ENCODE measurements around the gene PDRG1. TPM values are rescaled to one million over a fixed set of nuclear protein-coding genes. Genes with fewer than 3 reads are reported as not detected.

PDRG1 gene
- polyA plus RNA-seq, 2 donors: 6.8 to 13.8 TPM

GRCh38 chr20:31984981-31985471 lies 33.2 kb upstream of the PDRG1 start:
- Histone ChIP-seq H3K9me3 (ENCODE audit: control insufficient read depth in 2 of 2, insufficient read depth in 1 of 2, low read depth in 1 of 2, low read length in 1 of 2) (no peaks in the 10 kb centered on the region), H3K4me3 (ENCODE audit: low read depth in 1 of 2, low read length in 2 of 2) (no peak overlapping the region), H3K27me3 (ENCODE audit: control insufficient read depth in 1 of 2, insufficient read depth in 2 of 2, low read length in 2 of 2) (no peaks in the 10 kb centered on the region), H3K36me3 (ENCODE audit: control insufficient read depth in 2 of 2, insufficient read depth in 2 of 2, low read length in 1 of 2) (no peaks in the 10 kb centered on the region), H3K27ac (ENCODE audit: low read depth in 2 of 2, low read length in 1 of 2) (no peak overlapping the region), H3K4me1 (ENCODE audit: control insufficient read depth in 2 of 2, insufficient read depth in 2 of 2, low read length in 1 of 2) (no peaks in the 10 kb centered on the region)
- 35 to 43% methylated on average over 6 of the region's 6 CpGs for whole genome bisulfite sequencing, 2 donors

GRCh38 chr20:31981784-31982183 lies 29.9 kb upstream of the PDRG1 start:
- Histone ChIP-seq H3K27ac (ENCODE audit: low read depth in 2 of 2, low read length in 1 of 2) (no peak overlapping the region), H3K4me1 (ENCODE audit: control insufficient read depth in 2 of 2, insufficient read depth in 2 of 2, low read length in 1 of 2) (no peaks in the 10 kb centered on the region), H3K9me3 (ENCODE audit: control insufficient read depth in 2 of 2, insufficient read depth in 1 of 2, low read depth in 1 of 2, low read length in 1 of 2) (no peaks in the 10 kb centered on the region), H3K27me3 (ENCODE audit: control insufficient read depth in 1 of 2, insufficient read depth in 2 of 2, low read length in 2 of 2) (no peaks in the 10 kb centered on the region), H3K4me3 (ENCODE audit: low read depth in 1 of 2, low read length in 2 of 2) (no peak overlapping the region), H3K36me3 (ENCODE audit: control insufficient read depth in 2 of 2, insufficient read depth in 2 of 2, low read length in 1 of 2) (no peaks in the 10 kb centered on the region)
- 69 to 74% methylated on average over 2 of the region's 2 CpGs for WGBS, 2 donors

- 58 to 59% methylated on average over 6 of the region's 6 CpGs for WGBS, 2 donors
- no peak overlapping the region for H3K27ac ChIP-seq (ENCODE audit: low read depth in 2 of 2, low read length in 1 of 2)
- no peaks in the 10 kb centered on the region for H3K27me3 ChIP-seq (ENCODE audit: control insufficient read depth in 1 of 2, insufficient read depth in 2 of 2, low read length in 2 of 2)
Measured at GRCh38 chr20:31979713-31980426, 28.0 kb upstream of the PDRG1 start.

DNA sequence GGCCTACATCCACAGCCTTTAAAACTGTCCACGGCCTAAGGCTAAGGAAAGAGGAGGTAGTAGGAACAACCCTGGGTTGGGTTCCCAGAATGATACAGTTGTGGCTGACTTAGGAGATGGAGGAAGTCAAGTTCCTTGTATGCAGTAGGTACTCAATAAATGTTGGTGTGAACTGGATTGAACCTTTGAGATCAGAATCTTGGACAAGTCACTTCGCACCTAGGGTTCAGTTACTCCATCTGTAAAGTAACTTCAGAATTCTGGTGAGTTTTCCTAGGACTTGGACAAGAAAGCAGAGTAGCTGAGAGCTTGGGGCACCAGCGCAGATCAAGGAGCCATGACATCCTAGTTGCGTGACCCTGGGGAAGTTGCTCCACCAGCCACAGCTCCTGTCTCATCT lies 25.2 kb upstream of the PDRG1 start:
- H3K27me3 ChIP-seq (ENCODE audit: control insufficient read depth in 1 of 2, insufficient read depth in 2 of 2, low read length in 2 of 2): no peaks in the 10 kb centered on the region
- H3K36me3 ChIP-seq (ENCODE audit: control insufficient read depth in 2 of 2, insufficient read depth in 2 of 2, low read length in 1 of 2): no peaks in the 10 kb centered on the region
- H3K27ac ChIP-seq (ENCODE audit: low read depth in 2 of 2, low read length in 1 of 2): no peak overlapping the region
- no peaks in the 10 kb centered on the region for H3K9me3 ChIP-seq (ENCODE audit: control insufficient read depth in 2 of 2, insufficient read depth in 1 of 2, low read depth in 1 of 2, low read length in 1 of 2)
- H3K4me3 ChIP-seq (ENCODE audit: low read depth in 1 of 2, low read length in 2 of 2): no peak overlapping the region
- H3K4me1 ChIP-seq (ENCODE audit: control insufficient read depth in 2 of 2, insufficient read depth in 2 of 2, low read length in 1 of 2): no peaks in the 10 kb centered on the region
- WGBS, 2 donors: 81 to 83% methylated on average over 4 of the region's 4 CpGs

More at GRCh38 chr20:31979713-31980426, 28.0 kb upstream of the PDRG1 start:
- Histone ChIP-seq H3K4me1 (ENCODE audit: control insufficient read depth in 2 of 2, insufficient read depth in 2 of 2, low read length in 1 of 2) (no peaks in the 10 kb centered on the region), H3K36me3 (ENCODE audit: control insufficient read depth in 2 of 2, insufficient read depth in 2 of 2, low read length in 1 of 2) (no peaks in the 10 kb centered on the region), H3K4me3 (ENCODE audit: low read depth in 1 of 2, low read length in 2 of 2) (no peak overlapping the region), H3K9me3 (ENCODE audit: control insufficient read depth in 2 of 2, insufficient read depth in 1 of 2, low read depth in 1 of 2, low read length in 1 of 2) (no peaks in the 10 kb centered on the region)

DNA sequence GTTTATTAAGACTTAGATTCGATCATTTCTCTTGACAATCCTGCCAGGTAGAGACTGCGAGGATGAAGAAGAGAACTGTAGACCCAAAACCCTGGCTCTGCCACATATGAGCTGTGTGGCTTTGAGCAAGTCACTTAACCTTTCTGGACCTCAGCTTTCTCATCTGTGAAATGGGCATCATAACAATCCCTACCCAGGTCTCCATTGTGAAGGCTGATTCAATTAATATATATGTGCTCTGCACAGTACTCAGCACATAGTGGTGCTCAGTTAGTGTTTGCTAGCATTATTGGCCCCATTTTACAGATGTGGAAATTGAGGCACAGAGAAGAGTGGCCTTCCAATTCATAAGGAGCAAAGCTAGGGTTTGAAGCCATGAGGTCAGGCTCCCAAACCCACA lies 24.0 kb upstream of the PDRG1 start:
- Histone ChIP-seq H3K27ac (ENCODE audit: low read depth in 2 of 2, low read length in 1 of 2) (no peak overlapping the region), H3K4me1 (ENCODE audit: control insufficient read depth in 2 of 2, insufficient read depth in 2 of 2, low read length in 1 of 2) (no peaks in the 10 kb centered on the region), H3K27me3 (ENCODE audit: control insufficient read depth in 1 of 2, insufficient read depth in 2 of 2, low read length in 2 of 2) (no peaks in the 10 kb centered on the region), H3K4me3 (ENCODE audit: low read depth in 1 of 2, low read length in 2 of 2) (no peak overlapping the region), H3K9me3 (ENCODE audit: control insufficient read depth in 2 of 2, insufficient read depth in 1 of 2, low read depth in 1 of 2, low read length in 1 of 2) (no peaks in the 10 kb centered on the region), H3K36me3 (ENCODE audit: control insufficient read depth in 2 of 2, insufficient read depth in 2 of 2, low read length in 1 of 2) (no peaks in the 10 kb centered on the region)
- WGBS, 2 donors: 83 to 86% methylated on average over 2 of the region's 2 CpGs

DNA sequence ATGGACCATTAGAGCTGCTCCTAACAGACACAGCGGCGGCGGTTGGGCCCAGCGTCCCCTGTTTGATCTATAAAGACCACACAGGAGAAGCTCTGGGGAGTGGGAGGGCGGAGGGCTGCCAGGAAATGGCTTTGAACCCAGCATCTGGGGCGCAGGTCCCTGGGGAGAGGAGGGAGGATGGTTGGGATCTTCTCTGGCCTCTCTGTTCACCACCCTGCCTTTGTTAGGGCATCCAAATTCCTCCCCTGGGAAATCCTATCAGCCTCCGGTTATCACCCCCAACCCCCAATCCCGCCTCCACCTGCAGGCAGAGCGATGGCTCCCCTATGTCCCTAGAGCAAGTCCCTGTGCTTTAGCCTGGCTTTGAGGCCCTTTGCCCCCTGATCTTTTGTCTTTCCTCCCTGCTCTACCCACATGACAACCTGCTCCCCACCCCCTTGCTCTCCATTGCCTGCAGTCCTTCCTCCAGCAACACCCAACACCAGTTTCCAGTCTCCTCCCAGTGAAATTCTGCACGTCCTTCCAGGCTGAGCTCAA lies 23.2 kb upstream of the PDRG1 start:
- Histone ChIP-seq H3K4me1 (ENCODE audit: control insufficient read depth in 2 of 2, insufficient read depth in 2 of 2, low read length in 1 of 2) (no peaks in the 10 kb centered on the region), H3K27ac (ENCODE audit: low read depth in 2 of 2, low read length in 1 of 2) (no peak overlapping the region), H3K36me3 (ENCODE audit: control insufficient read depth in 2 of 2, insufficient read depth in 2 of 2, low read length in 1 of 2) (no peaks in the 10 kb centered on the region), H3K27me3 (ENCODE audit: control insufficient read depth in 1 of 2, insufficient read depth in 2 of 2, low read length in 2 of 2) (no peaks in the 10 kb centered on the region), H3K4me3 (ENCODE audit: low read depth in 1 of 2, low read length in 2 of 2) (no peak overlapping the region), H3K9me3 (ENCODE audit: control insufficient read depth in 2 of 2, insufficient read depth in 1 of 2, low read depth in 1 of 2, low read length in 1 of 2) (no peaks in the 10 kb centered on the region)
- 30 to 31% methylated on average over 10 of the region's 10 CpGs for WGBS, 2 donors

- H3K36me3 ChIP-seq (ENCODE audit: control insufficient read depth in 2 of 2, insufficient read depth in 2 of 2, low read length in 1 of 2): no peaks in the 10 kb centered on the region
- peaks cover 0 to 4% of the 10 kb centered on the region in 2 donors for H3K27me3 ChIP-seq (ENCODE audit: control insufficient read depth in 1 of 2, insufficient read depth in 2 of 2, low read length in 2 of 2)
- no peak overlapping the region for H3K27ac ChIP-seq (ENCODE audit: low read depth in 2 of 2, low read length in 1 of 2)
- no peak overlapping the region for H3K4me3 ChIP-seq (ENCODE audit: low read depth in 1 of 2, low read length in 2 of 2)
- no peaks in the 10 kb centered on the region for H3K9me3 ChIP-seq (ENCODE audit: control insufficient read depth in 2 of 2, insufficient read depth in 1 of 2, low read depth in 1 of 2, low read length in 1 of 2)
- WGBS, 2 donors: 83 to 88% methylated on average over 2 of the region's 2 CpGs
- no peaks in the 10 kb centered on the region for H3K4me1 ChIP-seq (ENCODE audit: control insufficient read depth in 2 of 2, insufficient read depth in 2 of 2, low read length in 1 of 2)
Measured at GRCh38 chr20:31974296-31974695, 22.4 kb upstream of the PDRG1 start.

GRCh38 chr20:31972471-31973021 lies 20.7 kb upstream of the PDRG1 start:
- Histone ChIP-seq H3K4me1 (ENCODE audit: control insufficient read depth in 2 of 2, insufficient read depth in 2 of 2, low read length in 1 of 2) (peaks cover 2 to 9% of the 10 kb centered on the region in 2 donors), H3K4me3 (ENCODE audit: low read depth in 1 of 2, low read length in 2 of 2) (no peak overlapping the region), H3K36me3 (ENCODE audit: control insufficient read depth in 2 of 2, insufficient read depth in 2 of 2, low read length in 1 of 2) (no peaks in the 10 kb centered on the region), H3K27me3 (ENCODE audit: control insufficient read depth in 1 of 2, insufficient read depth in 2 of 2, low read length in 2 of 2) (peaks cover 4 to 5% of the 10 kb centered on the region in 2 donors), H3K27ac (ENCODE audit: low read depth in 2 of 2, low read length in 1 of 2) (no peak overlapping the region), H3K9me3 (ENCODE audit: control insufficient read depth in 2 of 2, insufficient read depth in 1 of 2, low read depth in 1 of 2, low read length in 1 of 2) (peaks cover 0 to 2% of the 10 kb centered on the region in 2 donors)
- WGBS, 2 donors: 32 to 34% methylated on average over 4 of the region's 4 CpGs

DNA sequence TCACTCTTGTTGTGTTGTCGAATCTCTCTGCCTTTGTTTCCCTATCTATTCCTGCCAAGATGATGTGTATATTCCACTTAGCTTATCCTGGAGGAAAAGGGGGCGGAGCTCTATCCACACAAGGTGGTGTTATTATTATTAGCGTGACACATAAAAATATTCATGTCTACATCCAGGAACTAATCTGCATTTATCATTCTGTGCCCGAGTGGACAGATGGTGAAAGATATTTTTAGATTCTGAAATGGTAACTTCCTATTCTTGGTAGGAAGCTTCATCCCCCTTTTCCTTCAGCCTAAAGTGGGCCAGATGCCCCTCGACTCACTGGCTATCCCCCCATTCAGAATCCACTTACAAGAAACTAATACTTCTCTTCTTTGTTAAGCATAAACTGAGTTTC lies 18.1 kb upstream of the PDRG1 start:
- peaks cover 9 to 11% of the 10 kb centered on the region in 2 donors for H3K27me3 ChIP-seq (ENCODE audit: control insufficient read depth in 1 of 2, insufficient read depth in 2 of 2, low read length in 2 of 2)
- 55 to 56% methylated on average over 5 of the region's 5 CpGs for WGBS, 2 donors

More for the DNA sequence above, 18.1 kb upstream of the PDRG1 start:
- no peaks in the 10 kb centered on the region for H3K36me3 ChIP-seq (ENCODE audit: control insufficient read depth in 2 of 2, insufficient read depth in 2 of 2, low read length in 1 of 2)
- H3K4me3 ChIP-seq (ENCODE audit: low read depth in 1 of 2, low read length in 2 of 2): no peak overlapping the region
- H3K9me3 ChIP-seq (ENCODE audit: control insufficient read depth in 2 of 2, insufficient read depth in 1 of 2, low read depth in 1 of 2, low read length in 1 of 2): peaks cover 0 to 2% of the 10 kb centered on the region in 2 donors
- no peak overlapping the region for H3K27ac ChIP-seq (ENCODE audit: low read depth in 2 of 2, low read length in 1 of 2)
- peaks cover 2 to 9% of the 10 kb centered on the region in 2 donors for H3K4me1 ChIP-seq (ENCODE audit: control insufficient read depth in 2 of 2, insufficient read depth in 2 of 2, low read length in 1 of 2)

Measured in esophagus (tissue), 2 donors.